K562 (cell line): Measurements from ENCODE around the gene TMEM60. TPM values are rescaled to one million over a fixed set of nuclear protein-coding genes. Genes with fewer than 3 reads are reported as not detected.

Experiments
- ATAC-seq: fragments of 200-7000 bp; cut with Tn5 transposase; 3 replicates; pipeline ENCODE4 v1.9.1; 2020; ENCODE audit warnings: moderate library complexity
- BruUV-seq: library from RNA; stranded (reverse); fragments of 400-500 nt; replicated peaks from 2 replicates; lab custom pipeline; 2021; lab: Mats Ljungman, UMichigan
- CTCF ChIA-PET: fragments of 300-600 bp; formaldehyde crosslinking; extraction: SDS; loops from one replicate; lab custom pipeline; 2021; ENCODE audit warnings: low intra/inter-chr PET ratio; lab: Yijun Ruan, JAX
- POLR2A ChIA-PET: fragments of 300-600, 350-650 bp; sonication (Branson Sonifier 250); formaldehyde crosslinking; extraction: SDS; loops from one replicate; lab custom pipeline; 2021; ENCODE audit warnings: antibody characterized with exemption, inconsistent platforms; lab: Yijun Ruan, JAX
- DNase-seq, 4 experiments: peaks; one replicate each; pipeline versions ENCODE4 v3.0.0 to v3.0.0-alpha.2; 2011 to 2018; ENCODE audit warnings: low spot score in 3 of 4, mixed read lengths in 3 of 4; ENCODE audit errors: extremely low read depth in 1 of 4
- FAIRE-seq: peaks from 2 replicates; lab custom pipeline; 2011; peaks lifted over from hg19 to GRCh38; lab: Jason Lieb, UNC
- H2AFZ ChIP-seq: 2 replicates; pipeline ENCODE4 v1.6.0; 2011; ENCODE audit warnings: low read depth, low read length, control low read depth, inconsistent platforms
- H3K27ac ChIP-seq: fragments of 200-600 bp; 3 replicates; pipeline ENCODE4 v1.8.0; 2011; ENCODE audit warnings: low read depth, mild to moderate bottlenecking, control low read depth, inconsistent platforms, low read length, moderate library complexity, mixed read lengths; ENCODE audit errors: extremely low read depth
- H3K27me3 ChIP-seq, 2 experiments: fragments of 300-600 bp in 1 of 2; 2 replicates in 1 of 2; 3 replicates in 1 of 2; pipeline versions ENCODE4 v1.6.0 to v1.8.0; 2011; ENCODE audit warnings: inconsistent platforms in 2 of 2, low read length in 2 of 2, mild to moderate bottlenecking in 1 of 2, mixed read lengths in 1 of 2, moderate library complexity in 1 of 2; ENCODE audit not compliant: control insufficient read depth in 2 of 2, insufficient read depth in 2 of 2
- H3K36me3 ChIP-seq: fragments of 300-600 bp; 3 replicates; pipeline ENCODE4 v1.8.0; 2011; ENCODE audit warnings: mild to moderate bottlenecking, low read length, inconsistent platforms; ENCODE audit not compliant: control insufficient read depth, insufficient read depth
- H3K4me1 ChIP-seq, 2 experiments: fragments of 200-600 bp in 1 of 2; replicated peaks in 1 of 2; 2 replicates in 1 of 2; 3 replicates in 1 of 2; pipeline versions ENCODE4 v1.5.1 to v1.8.0; 2011; ENCODE audit warnings: inconsistent platforms in 2 of 2, low read length in 2 of 2, mild to moderate bottlenecking in 1 of 2, mixed read lengths in 1 of 2, moderate library complexity in 1 of 2; ENCODE audit not compliant: control insufficient read depth in 2 of 2, insufficient read depth in 2 of 2
- H3K4me2 ChIP-seq: 2 replicates; pipeline ENCODE4 v1.6.1; 2011; ENCODE audit warnings: low read length, control low read depth, inconsistent platforms, mixed read lengths; ENCODE audit not compliant: insufficient read depth
- H3K4me3 ChIP-seq: fragments of 200-600 bp; sonication (generic), shearing (Covaris generic); 2 replicates; pipeline ENCODE4 v1.5.1; 2016; ENCODE audit warnings: control low read depth, inconsistent platforms
- H3K79me2 ChIP-seq: fragments of 200-600 bp; 3 replicates; pipeline ENCODE4 v1.8.0; 2011; ENCODE audit warnings: low read length, inconsistent platforms; ENCODE audit not compliant: control insufficient read depth, insufficient read depth
- H3K9ac ChIP-seq, 2 experiments: 2 replicates each; pipeline versions ENCODE4 v1.6.0 to v1.6.1; 2011; ENCODE audit warnings: low read depth in 2 of 2, low read length in 2 of 2, control low read depth in 1 of 2, inconsistent platforms in 1 of 2, mild to moderate bottlenecking in 1 of 2, mixed read lengths in 1 of 2; ENCODE audit not compliant: insufficient read depth in 1 of 2
- H3K9me1 ChIP-seq: one replicate; pipeline ENCODE4 v1.6.0; 2011; ENCODE audit warnings: inconsistent platforms, mild to moderate bottlenecking, low read length, moderate library complexity; ENCODE audit not compliant: control insufficient read depth, insufficient read depth
- H3K9me3 ChIP-seq: replicated peaks from 2 replicates; pipeline ENCODE4 v1.5.1; 2011; ENCODE audit warnings: low read depth, low read length, inconsistent platforms; ENCODE audit not compliant: control insufficient read depth, insufficient read depth
- H4K20me1 ChIP-seq: replicated peaks from 2 replicates; pipeline ENCODE4 v1.6.1; 2011; ENCODE audit warnings: low read length, inconsistent platforms, mixed read lengths; ENCODE audit not compliant: control insufficient read depth, insufficient read depth
- ATF6 ChIP-seq: sonication (generic); formaldehyde crosslinking; IDR thresholded peaks from 2 replicates; pipeline ENCODE4 v1.4.0; 2020; ENCODE audit warnings: mild to moderate bottlenecking, missing genetic modification reagents
- CBFA2T2 ChIP-seq: fragments of 450-650 bp; conservative IDR thresholded peaks from 2 replicates; pipeline ENCODE4 v1.6.1; 2017; ENCODE audit warnings: mild to moderate bottlenecking
- CGGBP1 ChIP-seq: fragments of 250-450 bp; sonication (Bioruptor Pico); IDR thresholded peaks from 2 replicates; pipeline ENCODE4 v1.9.0; 2021; ENCODE audit warnings: mild to moderate bottlenecking
- HNRNPL ChIP-seq: fragments of 200-400 bp; formaldehyde crosslinking; IDR thresholded peaks from 2 replicates; pipeline ENCODE4 v1.6.1; 2017; ENCODE audit warnings: low read depth, mild to moderate bottlenecking, low read length
- ILF3 ChIP-seq: fragments of 450-650 bp; IDR thresholded peaks from 2 replicates; pipeline ENCODE4 v1.6.1; 2018; ENCODE audit warnings: antibody characterized with exemption, mild to moderate bottlenecking, moderate library complexity, borderline replicate concordance
- KAT7 ChIP-seq: sonication (generic); formaldehyde crosslinking; IDR thresholded peaks from 2 replicates; pipeline ENCODE4 v1.8.0; 2022; ENCODE audit warnings: missing genetic modification reagents, mild to moderate bottlenecking, borderline replicate concordance
- PATZ1 ChIP-seq: fragments of 250-450 bp; sonication (Bioruptor Pico); IDR thresholded peaks from 2 replicates; pipeline ENCODE4 v1.5.0; 2020; ENCODE audit warnings: mild to moderate bottlenecking, borderline replicate concordance
- PPARD ChIP-seq: fragments of 250-450 bp; sonication (Bioruptor Pico); IDR thresholded peaks from 2 replicates; pipeline ENCODE4 v1.8.0; 2022; ENCODE audit warnings: inconsistent platforms, mild to moderate bottlenecking, moderate library complexity
- TCFL5 ChIP-seq: fragments of 250-450 bp; sonication (Bioruptor Pico); conservative IDR thresholded peaks from 2 replicates; pipeline ENCODE4 v1.6.1; 2021; ENCODE audit warnings: mild to moderate bottlenecking, moderate library complexity, matching md5 sums
- ZNF239 ChIP-seq: fragments of 250-450 bp; sonication (Bioruptor Pico); IDR thresholded peaks from 2 replicates; pipeline ENCODE4 v1.4.0; 2020; ENCODE audit warnings: mild to moderate bottlenecking
- ZNF354B ChIP-seq: fragments of 250-450 bp; sonication (Bioruptor Pico); IDR thresholded peaks from 2 replicates; pipeline ENCODE4 v1.4.0; 2020
- WGBS: fragments of 100-300 bp; shearing (Covaris generic); methylation state at CpG from one replicate; pipeline ENCODE4 v1.1.6; 2016; ENCODE audit warnings: low coverage, mixed read lengths; ENCODE audit not compliant: insufficient coverage; ENCODE audit errors: missing lambda C conversion rate; 5-methylcytosine and 5-hydroxymethylcytosine counted together
- in situ Hi-C: fragments of 300-500 bp; cut with MboI; formaldehyde crosslinking; loops from 4 replicates; pipeline ENCODE4 v1.15.0; 2018; ENCODE audit warnings: inconsistent platforms, mixed read lengths
- intact Hi-C: fragments of 100-400 bp; cut with micrococcal nuclease; formaldehyde crosslinking; loops from 2 replicates; pipeline ENCODE4 v1.14.2; 2022
- polyA plus RNA-seq, 8 experiments: library from polyadenylated mRNA; depleted of rRNA in 4 of 8; stranded (reverse) in 5 of 8; unstranded in 3 of 8; fragments of >200 nt; fragmentation: Nextera tagmentation in 2 of 8; fragmentation: Illumina TruSeq in 1 of 8; extraction: Ambion mirVana in 2 of 8; extraction: Trizol in 1 of 8; gene quantifications; 2 replicates each; pipeline versions ENCODE4 v1.2.1 to v1.2.3, GENCODE V29; 2011 to 2014; ENCODE audit warnings: inconsistent platforms in 1 of 8, missing spikeins in 1 of 8
- total RNA-seq, 7 experiments: library from RNA; depleted of rRNA in 6 of 7; stranded (reverse); fragments of >200 nt in 6 of 7; fragmentation: Illumina TruSeq in 2 of 7; extraction: Trizol in 2 of 7; gene quantifications; 2 replicates each; pipeline versions ENCODE4 v1.2.1 to v1.2.3, GENCODE V29; 2011 to 2021; ENCODE audit warnings: low replicate concordance in 1 of 7

Gene TMEM60
- total and polyA plus RNA-seq, 9 of the 15 experiments (the other 6 are each of a cell fraction or from before 2014, with no cell fraction given): 12.5 to 140 (median 38.4) TPM

- Histone ChIP-seq H4K20me1 (no peaks in the 10 kb centered on the region), H3K4me2 (no peak overlapping the region), H2AFZ (no peak overlapping the region), H3K27ac (no peak overlapping the region), H3K4me1 (peaks cover 5 to 7% of the 10 kb centered on the region in 2 experiments; a peak in 4 of 5 replicates), H3K4me3 (no peak overlapping the region), H3K36me3 (peaks cover 27% of the 10 kb centered on the region; the same call in 2 of the 3 replicates), H3K9ac (no peak overlapping the region), H3K9me1 (no peaks in the 10 kb centered on the region), H3K27me3 (no peaks in the 10 kb centered on the region), H3K79me2 (peaks cover 34% of the 10 kb centered on the region), H3K9me3 (no peaks in the 10 kb centered on the region)
- ChIA-PET CTCF (no interaction called here), POLR2A (interaction anchor here (0.6 kb wide), 1 partner anchor 36 kb away, joined by 3 read pairs; no protein-coding TSS in a partner anchor)
- ATAC-seq: no peak
- 88% methylated on average over 2 of the region's 2 CpGs for WGBS
- intact Hi-C loops (loop anchor here (10.0 kb wide), 1 partner anchor 223 kb away; no protein-coding TSS in a partner anchor), in situ Hi-C loops (no loop called here)
- BruUV-seq: no TSS peak
- TF ChIP-seq CBFA2T2: no peak
- no peak for TF ChIP-seq ATF6
- no peak for TF ChIP-seq HNRNPL
- no peak for TF ChIP-seq ZNF354B (CRISPR knock-in tag)
- TF ChIP-seq CGGBP1: no peak
- no peak for TF ChIP-seq ILF3
- no peak for TF ChIP-seq KAT7 (CRISPR knock-in tag)
- no peak for TF ChIP-seq PPARD (CRISPR knock-in tag)
- no peak for TF ChIP-seq TCFL5 (CRISPR knock-in tag)
- TF ChIP-seq ZNF239: no peak
- no peak for TF ChIP-seq PATZ1 (CRISPR knock-in tag)
- FAIRE-seq: no peak
- DNase-seq: no peak
Measured at GRCh38 chr7:77791956-77792355, 6.3 kb downstream of the TMEM60 start.
